Measurements from ENCODE around the gene FGF23.

Gene FGF23

GRCh38 chr12:4380332-4380731 lies 820 bp upstream of the FGF23 start:
- no peak for DNase-seq

GRCh38 chr12:4378772-4379171 lies 740 bp downstream of the FGF23 start:
- no peak for DNase-seq

GRCh38 chr12:4375449-4375848 lies 4.1 kb downstream of the FGF23 start:
- no peak for DNase-seq

- no peak for DNase-seq
Observed at GRCh38 chr12:4372653-4373052, 6.9 kb downstream of the FGF23 start.

GRCh38 chr12:4370265-4370664 lies 9.2 kb downstream of the FGF23 start:
- no peak for DNase-seq

- no peak for DNase-seq
Observed at GRCh38 chr12:4369548-4369947, 10.0 kb downstream of the FGF23 start.

- no peak for DNase-seq
Observed at GRCh38 chr12:4366090-4366489, 13.4 kb downstream of the FGF23 start.

- DNase-seq = no peak
Observed at GRCh38 chr12:4356041-4356327, 23.5 kb downstream of the FGF23 start.

GRCh38 chr12:4355156-4356040 lies 24.1 kb downstream of the FGF23 start:
- DNase-seq = no peak

- no peak for DNase-seq
Observed at GRCh38 chr12:4353785-4354208, 25.7 kb downstream of the FGF23 start.

GRCh38 chr12:4346931-4347330 lies 32.6 kb downstream of the FGF23 start:
- no peak for DNase-seq

- no peak for DNase-seq
Observed at GRCh38 chr12:4331842-4332241, 47.7 kb downstream of the FGF23 start.

- DNase-seq = no peak
Observed at GRCh38 chr12:4331221-4331620, 48.3 kb downstream of the FGF23 start.

GRCh38 chr12:4330203-4330602 lies 49.3 kb downstream of the FGF23 start:
- no peak for DNase-seq

- DNase-seq = no peak
Observed at GRCh38 chr12:4327293-4327692, 52.2 kb downstream of the FGF23 start.

- no peak for DNase-seq
Observed at GRCh38 chr12:4325966-4326365, 53.5 kb downstream of the FGF23 start.

- DNase-seq = no peak
Observed at GRCh38 chr12:4324366-4324765, 55.1 kb downstream of the FGF23 start.

GRCh38 chr12:4323396-4323795 lies 56.1 kb downstream of the FGF23 start:
- DNase-seq = no peak

- DNase-seq = no peak
Observed at GRCh38 chr12:4322726-4323125, 56.8 kb downstream of the FGF23 start.

- DNase-seq = peak; percentile 89
Observed at GRCh38 chr12:4320853-4321701, 58.4 kb downstream of the FGF23 start, which contains the start of gene TIGAR. TSS of gene TIGAR (plus strand) at chr12:4321213. CDS start at chr12:4321272, 59 bp downstream.

GRCh38 chr12:4320497-4320852 lies 59.0 kb downstream of the FGF23 start:
- DNase-seq = no peak

Measured in cortex of kidney (tissue), 1 donor.